MM.1S (cell line): ENCODE results near the gene STXBP1.

ENCODE experiments used
- CTCF ChIP-seq: fragments of 300-600 bp; sonication (generic); IDR thresholded peaks from 2 replicates; pipeline ENCODE4 v1.5.1; 2016; ENCODE audit warnings: antibody characterized with exemption, low read length, mixed read lengths
- EZH2 ChIP-seq: fragments of 300-600 bp; sonication (generic); optimal IDR thresholded peaks from 2 replicates; pipeline ENCODE3; 2017; ENCODE audit warnings: low read depth, mild to moderate bottlenecking, antibody characterized with exemption, low read length, mixed read lengths
- EZH2phosphoT487 ChIP-seq: fragments of 300-600 bp; sonication (generic); IDR thresholded peaks from 2 replicates; pipeline ENCODE4 v1.6.1; 2018; ENCODE audit warnings: antibody characterized with exemption, low read length

- TF ChIP-seq CTCF (no peak), EZH2 (no peak), EZH2phosphoT487 (no peak)
These were observed 49.7 kb upstream of the STXBP1 start for GRCh38 chr9:127562279-127562796.
